Gastroesophageal sphincter (tissue), 3 donors: Measurements from ENCODE around the gene NR4A1.

Experiments
- EP300 ChIP-seq: sonication (generic); formaldehyde crosslinking; IDR thresholded peaks from one replicate; pipeline ENCODE4 v1.6.1; 2017; ENCODE audit warnings: antibody characterized with exemption, mild to moderate bottlenecking
- POLR2A ChIP-seq, 2 donors: fragments of 450-650 bp; IDR thresholded peaks; one replicate each; pipeline ENCODE4 v1.6.1; 2017; ENCODE audit warnings: antibody characterized with exemption in 2 of 2, mild to moderate bottlenecking in 2 of 2, moderate library complexity in 1 of 2
- POLR2AphosphoS5 ChIP-seq: sonication (generic); formaldehyde crosslinking; IDR thresholded peaks from one replicate; pipeline ENCODE4 v1.6.1; 2017; ENCODE audit warnings: antibody characterized with exemption
- TF ChIP-seq, protein P1 (sequence below), 4 experiments: fragments of 200-600 bp in 2 of 4; fragments of 450-650 bp in 2 of 4; sonication (generic) in 1 of 4; IDR thresholded peaks; one replicate each; pipeline ENCODE4 v1.5.1; 2017 to 2019; ENCODE audit warnings: antibody characterized with exemption in 4 of 4, mild to moderate bottlenecking in 2 of 4, moderate library complexity in 2 of 4

DNA sequence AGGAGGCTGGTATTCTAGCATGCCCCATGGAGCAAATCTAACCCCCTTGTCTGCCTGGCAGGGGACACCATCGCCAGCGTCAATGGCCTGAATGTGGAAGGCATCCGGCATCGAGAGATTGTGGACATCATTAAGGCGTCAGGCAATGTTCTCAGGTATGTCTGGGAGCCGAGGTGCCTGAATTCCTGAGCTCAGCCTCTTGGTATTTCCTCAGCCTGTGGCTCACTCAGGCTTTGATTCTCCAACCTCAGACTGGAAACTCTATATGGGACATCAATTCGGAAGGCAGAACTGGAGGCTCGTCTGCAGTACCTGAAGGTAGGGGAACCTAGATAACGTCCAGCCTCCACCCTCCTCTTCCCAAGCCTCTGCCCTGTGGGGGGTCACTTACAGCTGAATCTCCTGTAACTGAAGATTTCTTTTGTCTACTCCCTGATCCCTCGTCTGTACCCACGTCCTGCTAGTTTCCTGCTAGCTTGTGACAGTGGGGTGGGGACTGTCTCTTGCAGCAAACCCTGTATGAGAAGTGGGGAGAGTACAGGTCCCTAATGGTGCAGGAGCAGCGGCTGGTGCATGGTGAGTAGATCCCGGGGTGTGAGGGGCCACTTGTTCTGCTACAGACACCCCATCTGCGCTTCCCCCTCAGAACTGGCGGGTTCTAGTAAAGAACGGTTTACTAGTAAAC, 37.5 kb upstream of the NR4A1 start:
- TF ChIP-seq, protein P1, sequence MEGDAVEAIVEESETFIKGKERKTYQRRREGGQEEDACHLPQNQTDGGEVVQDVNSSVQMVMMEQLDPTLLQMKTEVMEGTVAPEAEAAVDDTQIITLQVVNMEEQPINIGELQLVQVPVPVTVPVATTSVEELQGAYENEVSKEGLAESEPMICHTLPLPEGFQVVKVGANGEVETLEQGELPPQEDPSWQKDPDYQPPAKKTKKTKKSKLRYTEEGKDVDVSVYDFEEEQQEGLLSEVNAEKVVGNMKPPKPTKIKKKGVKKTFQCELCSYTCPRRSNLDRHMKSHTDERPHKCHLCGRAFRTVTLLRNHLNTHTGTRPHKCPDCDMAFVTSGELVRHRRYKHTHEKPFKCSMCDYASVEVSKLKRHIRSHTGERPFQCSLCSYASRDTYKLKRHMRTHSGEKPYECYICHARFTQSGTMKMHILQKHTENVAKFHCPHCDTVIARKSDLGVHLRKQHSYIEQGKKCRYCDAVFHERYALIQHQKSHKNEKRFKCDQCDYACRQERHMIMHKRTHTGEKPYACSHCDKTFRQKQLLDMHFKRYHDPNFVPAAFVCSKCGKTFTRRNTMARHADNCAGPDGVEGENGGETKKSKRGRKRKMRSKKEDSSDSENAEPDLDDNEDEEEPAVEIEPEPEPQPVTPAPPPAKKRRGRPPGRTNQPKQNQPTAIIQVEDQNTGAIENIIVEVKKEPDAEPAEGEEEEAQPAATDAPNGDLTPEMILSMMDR (IDR thresholded peaks at IDR 0.05) = no peak
- TF ChIP-seq POLR2AphosphoS5 (no peak), POLR2A (IDR thresholded peaks at IDR 0.05) (no peak), EP300 (no peak)
